Ureter (tissue), 1 donor: Measurements from ENCODE around the gene COL16A1. TPM values are rescaled to one million over a fixed set of nuclear protein-coding genes. Genes with fewer than 3 reads are reported as not detected.

Source experiments
- total RNA-seq: library from RNA; stranded (reverse); gene quantifications from one replicate; pipeline ENCODE4 v1.2.4, GENCODE V29; 2023
- donor health status: DM: yes; HTN: yes; CAD: no.

The COL16A1 gene
- total RNA-seq, 1 donor from 2014 or later, result 110 TPM

Other genes starting within 250 kb of the COL16A1 start
- gene TINAGL1, start 127.5 kb downstream of the COL16A1 start, total RNA-seq, result 218 TPM
- gene HCRTR1, start 86.3 kb downstream of the COL16A1 start, total RNA-seq, result not detected
- gene PEF1, start 59.1 kb downstream of the COL16A1 start, total RNA-seq, result 76.9 TPM
- gene ADGRB2, start 60.3 kb upstream of the COL16A1 start, total RNA-seq, result 7.5 TPM
- 39.8 TPM for gene SPOCD1, start 112.0 kb upstream of the COL16A1 start, total RNA-seq
- gene PTP4A2, start 234.4 kb upstream of the COL16A1 start, total RNA-seq, result 416 TPM